ENCODE data around the gene RAVER1.
A peak's percentile ranks its signal among the peaks of the same experiment; 100 is the strongest.
"Not testable (repeated sequence)": the region's sequence is repeated elsewhere in the genome, so short reads cannot be mapped to it uniquely, and the experiment has no call there.

Gene RAVER1

GRCh38 chr19:10332965-10333757 is at the start of gene RAVER1:
Gene RAVER1 (minus strand): TSS chr19:10333529. CDS start chr19:10333507, 22 bp downstream.
- peak; percentile 95 to 97 for DNase-seq (ENCODE audit: low read depth in 1 of 2, low spot score in 1 of 2)

GRCh38 chr19:10383223-10383499 is 49.8 kb upstream of the RAVER1 start:
- not testable (repeated sequence) for DNase-seq (ENCODE audit: low read depth in 1 of 2, low spot score in 1 of 2)

GRCh38 chr19:10380313-10381102 is 47.2 kb upstream of the RAVER1 start, which contains the start of gene TYK2:
Gene TYK2 (minus strand): TSS chr19:10380572. CDS start chr19:10378406, 2,166 bp downstream.
- DNase-seq (ENCODE audit: low read depth in 1 of 2, low spot score in 1 of 2), result peak; percentile 89 to 94

GRCh38 chr19:10379880-10380312 is 46.6 kb upstream of the RAVER1 start:
- DNase-seq (ENCODE audit: low read depth in 1 of 2, low spot score in 1 of 2), result no peak

GRCh38 chr19:10378124-10378523 is 44.8 kb upstream of the RAVER1 start:
- no peak for DNase-seq (ENCODE audit: low read depth in 1 of 2, low spot score in 1 of 2)

- not testable (repeated sequence) for DNase-seq (ENCODE audit: low read depth in 1 of 2, low spot score in 1 of 2)
These were observed 43.9 kb upstream of the RAVER1 start for GRCh38 chr19:10377140-10377640.

- no peak for DNase-seq (ENCODE audit: low read depth in 1 of 2, low spot score in 1 of 2)
These were observed 41.6 kb upstream of the RAVER1 start for GRCh38 chr19:10374931-10375330.

- DNase-seq (ENCODE audit: low read depth in 1 of 2, low spot score in 1 of 2), result no peak
These were observed 39.4 kb upstream of the RAVER1 start for GRCh38 chr19:10372690-10373089.

- no peak for DNase-seq (ENCODE audit: low read depth in 1 of 2, low spot score in 1 of 2)
These were observed 34.9 kb upstream of the RAVER1 start for GRCh38 chr19:10368101-10368803.

GRCh38 chr19:10366950-10367512 is 33.7 kb upstream of the RAVER1 start:
- not testable (repeated sequence) for DNase-seq (ENCODE audit: low read depth in 1 of 2, low spot score in 1 of 2)

GRCh38 chr19:10365518-10365917 is 32.2 kb upstream of the RAVER1 start:
- no peak for DNase-seq (ENCODE audit: low read depth in 1 of 2, low spot score in 1 of 2)

GRCh38 chr19:10364644-10365043 is 31.3 kb upstream of the RAVER1 start:
- DNase-seq (ENCODE audit: low read depth in 1 of 2, low spot score in 1 of 2), result no peak

GRCh38 chr19:10363789-10364281 is 30.5 kb upstream of the RAVER1 start:
- no peak for DNase-seq (ENCODE audit: low read depth in 1 of 2, low spot score in 1 of 2)

- DNase-seq (ENCODE audit: low read depth in 1 of 2, low spot score in 1 of 2), result no peak
These were observed 28.9 kb upstream of the RAVER1 start for GRCh38 chr19:10362259-10362658.

GRCh38 chr19:10361569-10362011 is 28.3 kb upstream of the RAVER1 start:
- no peak for DNase-seq (ENCODE audit: low read depth in 1 of 2, low spot score in 1 of 2)

GRCh38 chr19:10356431-10356830 is 23.1 kb upstream of the RAVER1 start:
- no peak for DNase-seq (ENCODE audit: low read depth in 1 of 2, low spot score in 1 of 2)

GRCh38 chr19:10353793-10354391 is 20.6 kb upstream of the RAVER1 start:
- DNase-seq (ENCODE audit: low read depth in 1 of 2, low spot score in 1 of 2), result peak in 1 of 2 donors; percentile 35

GRCh38 chr19:10352764-10353671 is 19.7 kb upstream of the RAVER1 start:
- DNase-seq (ENCODE audit: low read depth in 1 of 2, low spot score in 1 of 2), result no peak

GRCh38 chr19:10346509-10346908 is 13.2 kb upstream of the RAVER1 start:
- no peak for DNase-seq (ENCODE audit: low read depth in 1 of 2, low spot score in 1 of 2)
